Choroid plexus epithelial cell (primary cell): Measurements from ENCODE around the gene RFTN1.
A peak's percentile ranks its signal among the peaks of the same experiment; 100 is the strongest.

ENCODE experiments used
- DNase-seq: peaks from one replicate; pipeline ENCODE4 v3.0.0-alpha.2; 2010; ENCODE audit warnings: low read depth
- H3K4me3 ChIP-seq: 2 replicates; pipeline ENCODE4 v1.5.1; 2011; ENCODE audit warnings: low read depth, mild to moderate bottlenecking, control low read depth, low read length, moderate library complexity
- TF ChIP-seq, protein P1 (sequence below): conservative IDR thresholded peaks from 2 replicates; pipeline ENCODE4 v1.5.1; 2011; ENCODE audit warnings: low read depth, mild to moderate bottlenecking, control low read depth, inconsistent platforms, low read length, moderate library complexity

RFTN1 gene

DNA sequence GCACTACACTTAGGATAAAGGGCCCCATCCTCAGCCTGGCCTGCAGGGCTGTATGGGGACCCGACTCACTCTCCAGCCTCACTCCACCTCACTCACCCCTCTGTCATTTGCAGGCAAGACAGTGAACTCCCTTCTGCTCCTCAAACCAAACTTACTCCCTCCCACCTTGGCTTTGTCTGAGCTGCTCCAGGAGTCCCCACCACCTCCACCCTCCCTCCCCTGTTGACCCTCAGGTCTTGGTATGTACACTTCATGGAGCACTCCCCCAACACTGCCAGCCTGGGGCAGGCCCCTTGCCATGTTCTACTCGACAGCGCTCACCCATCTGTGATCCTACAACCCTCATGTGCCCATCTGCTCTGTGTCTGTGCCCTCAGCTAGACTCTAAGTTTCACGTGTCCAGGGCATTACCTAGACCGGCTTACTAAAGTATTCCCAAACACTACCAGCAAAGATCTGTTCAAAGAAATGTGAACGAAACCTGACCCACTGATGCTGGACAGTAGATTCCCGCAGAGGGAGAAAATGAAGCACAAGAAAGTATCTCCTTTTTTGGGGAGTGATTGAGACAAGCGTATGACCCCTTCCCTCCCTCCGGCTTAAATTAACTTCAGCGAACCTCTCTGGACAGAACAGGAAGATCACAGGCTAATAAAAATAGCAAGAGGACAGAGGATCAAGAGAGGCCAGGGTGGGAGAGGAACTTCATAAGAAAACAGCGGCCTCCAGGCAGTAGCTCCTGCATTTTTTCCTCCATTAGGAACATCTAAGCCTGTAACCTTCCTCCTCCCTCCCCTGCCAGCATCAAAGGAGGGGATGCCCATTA lies 113.2 kb downstream of the RFTN1 start:
- no peak overlapping the region for H3K4me3 ChIP-seq
- TF ChIP-seq, protein P1, sequence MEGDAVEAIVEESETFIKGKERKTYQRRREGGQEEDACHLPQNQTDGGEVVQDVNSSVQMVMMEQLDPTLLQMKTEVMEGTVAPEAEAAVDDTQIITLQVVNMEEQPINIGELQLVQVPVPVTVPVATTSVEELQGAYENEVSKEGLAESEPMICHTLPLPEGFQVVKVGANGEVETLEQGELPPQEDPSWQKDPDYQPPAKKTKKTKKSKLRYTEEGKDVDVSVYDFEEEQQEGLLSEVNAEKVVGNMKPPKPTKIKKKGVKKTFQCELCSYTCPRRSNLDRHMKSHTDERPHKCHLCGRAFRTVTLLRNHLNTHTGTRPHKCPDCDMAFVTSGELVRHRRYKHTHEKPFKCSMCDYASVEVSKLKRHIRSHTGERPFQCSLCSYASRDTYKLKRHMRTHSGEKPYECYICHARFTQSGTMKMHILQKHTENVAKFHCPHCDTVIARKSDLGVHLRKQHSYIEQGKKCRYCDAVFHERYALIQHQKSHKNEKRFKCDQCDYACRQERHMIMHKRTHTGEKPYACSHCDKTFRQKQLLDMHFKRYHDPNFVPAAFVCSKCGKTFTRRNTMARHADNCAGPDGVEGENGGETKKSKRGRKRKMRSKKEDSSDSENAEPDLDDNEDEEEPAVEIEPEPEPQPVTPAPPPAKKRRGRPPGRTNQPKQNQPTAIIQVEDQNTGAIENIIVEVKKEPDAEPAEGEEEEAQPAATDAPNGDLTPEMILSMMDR: no peak
- DNase-seq: peak; percentile 36

DNA sequence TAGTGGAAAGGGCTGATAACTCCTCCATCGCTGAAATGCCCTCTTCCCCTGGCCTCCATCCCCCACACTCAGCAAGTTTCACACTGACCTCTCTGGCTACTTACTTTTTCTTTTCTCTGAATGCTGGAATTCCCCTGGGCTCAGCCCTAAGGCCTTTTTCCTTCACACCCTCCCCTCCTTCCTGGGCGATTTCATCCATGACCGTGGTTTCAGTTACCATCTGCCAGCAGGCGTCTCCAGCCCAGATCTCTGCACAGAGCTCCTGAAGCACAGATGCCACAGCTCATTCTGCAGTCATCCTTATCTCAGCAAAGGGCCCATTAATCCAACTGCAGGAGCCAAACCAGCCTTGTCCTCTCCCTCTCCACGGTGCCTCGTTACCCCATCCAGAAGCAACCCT lies 114.0 kb downstream of the RFTN1 start:
- DNase-seq: peak; percentile 87
- TF ChIP-seq, protein P1: peak; percentile 62
- H3K4me3 ChIP-seq: no peak overlapping the region

DNA sequence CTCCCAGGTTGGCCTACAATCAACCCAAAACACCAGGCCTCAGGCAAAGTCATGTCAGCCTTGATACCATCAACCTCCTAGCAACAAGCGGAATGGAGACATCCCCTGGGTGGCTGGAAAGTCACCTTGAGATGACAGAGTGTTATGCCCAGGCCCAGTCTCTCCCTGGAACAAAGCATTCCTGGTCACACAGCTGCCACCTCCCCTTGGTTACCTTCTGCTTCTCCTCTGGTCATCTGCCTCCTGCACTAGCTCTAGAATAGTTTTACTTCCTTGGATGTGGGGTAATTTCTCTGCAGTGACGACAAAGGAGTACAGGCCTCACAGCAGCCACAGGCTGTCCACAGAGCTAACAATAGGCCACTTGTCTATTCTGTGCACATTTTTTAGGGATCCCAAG lies 114.9 kb downstream of the RFTN1 start:
- DNase-seq: no peak
- TF ChIP-seq, protein P1: no peak
- H3K4me3 ChIP-seq: no peak overlapping the region

DNA sequence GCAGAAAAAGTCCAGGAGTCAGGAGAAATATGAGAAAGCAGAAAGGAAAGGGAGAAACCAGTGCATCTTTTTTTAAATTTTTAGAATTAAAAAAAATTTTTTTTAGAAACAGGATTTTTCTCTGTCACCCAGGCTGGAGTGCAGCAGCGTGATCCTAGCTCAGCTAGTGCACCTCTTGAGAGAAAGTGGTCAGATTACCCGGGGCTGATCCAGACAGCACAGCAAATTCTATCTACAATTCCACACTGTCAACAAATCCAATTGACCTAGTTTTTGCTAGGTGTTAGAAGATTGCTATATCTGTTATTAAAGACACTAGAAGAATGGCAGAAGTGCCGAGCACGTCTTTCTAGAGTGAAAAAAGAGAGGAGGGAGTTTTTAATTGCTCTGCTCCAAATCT lies 117.3 kb downstream of the RFTN1 start:
- TF ChIP-seq, protein P1: no peak
- DNase-seq: no peak
- H3K4me3 ChIP-seq: no peak overlapping the region

DNA sequence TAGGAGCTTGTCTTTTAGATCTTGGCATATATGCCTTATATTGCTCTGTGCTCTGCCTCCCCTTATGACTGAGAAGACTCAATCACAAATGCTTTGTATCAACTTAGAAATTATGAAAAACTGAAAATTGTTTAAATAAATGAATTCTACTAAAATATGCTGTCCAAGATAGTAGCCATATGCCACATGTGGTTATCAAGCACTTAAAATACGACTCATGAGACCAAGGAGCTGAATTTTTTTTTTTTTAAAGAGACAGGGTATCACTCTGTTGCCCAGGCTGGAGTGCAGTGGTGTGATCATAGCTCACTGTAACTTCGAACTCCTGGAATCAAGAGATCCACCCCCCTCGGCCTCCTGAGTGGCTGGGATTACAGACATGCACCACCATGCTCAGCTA lies 118.3 kb downstream of the RFTN1 start:
- H3K4me3 ChIP-seq: no peak overlapping the region
- TF ChIP-seq, protein P1: no peak
- no peak for DNase-seq

DNA sequence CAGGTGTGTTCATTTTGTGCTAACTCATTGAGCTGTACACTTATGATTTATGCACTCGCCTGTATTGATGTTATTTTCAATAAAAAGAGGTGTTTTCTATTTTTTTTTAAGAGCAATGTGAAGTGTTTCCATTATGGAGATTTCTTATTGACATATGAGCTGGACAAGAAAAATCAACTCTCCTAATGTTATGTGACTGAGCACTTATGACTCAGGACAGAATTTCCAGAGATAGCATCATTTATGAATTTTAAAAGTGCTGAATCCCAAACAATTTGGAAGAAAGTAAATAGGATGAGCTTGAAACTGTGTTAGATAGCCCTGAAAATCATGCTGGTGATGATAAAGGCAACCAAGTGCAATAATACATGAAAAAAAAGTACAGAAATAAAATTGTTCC lies 118.9 kb downstream of the RFTN1 start:
- TF ChIP-seq, protein P1: no peak
- no peak for DNase-seq
- H3K4me3 ChIP-seq: no peak overlapping the region

DNA sequence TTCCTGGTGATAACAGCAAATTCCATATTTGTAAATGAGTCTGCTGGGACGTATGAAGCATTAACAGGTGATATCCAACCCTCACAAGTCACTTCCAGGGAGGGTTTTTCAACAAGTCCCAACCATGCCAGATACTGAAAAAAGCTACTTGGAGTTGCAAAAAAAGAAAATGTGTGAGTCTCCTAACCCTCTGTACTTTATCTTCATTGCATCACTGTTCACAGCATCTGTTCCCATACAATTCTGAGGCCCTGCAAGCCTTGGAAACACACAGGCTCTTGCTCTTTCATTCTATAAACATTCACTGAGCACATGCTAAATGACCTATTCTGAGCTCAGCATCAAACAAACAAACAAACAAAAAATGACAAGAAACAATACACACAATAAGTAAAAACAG lies 120.8 kb downstream of the RFTN1 start:
- no peak overlapping the region for H3K4me3 ChIP-seq
- TF ChIP-seq, protein P1: no peak
- DNase-seq: peak; percentile 85
